Non-pigmented ciliary epithelial cell (primary cell): Measurements from ENCODE around the gene DRC7.
"Not testable (repeated sequence)": the region's sequence is repeated elsewhere in the genome, so short reads cannot be mapped to it uniquely, and the experiment has no call there.

ENCODE experiments used
- DNase-seq: peaks from one replicate; pipeline ENCODE4 v3.0.0-alpha.2; 2010; ENCODE audit warnings: low read depth

The DRC7 gene

DNA sequence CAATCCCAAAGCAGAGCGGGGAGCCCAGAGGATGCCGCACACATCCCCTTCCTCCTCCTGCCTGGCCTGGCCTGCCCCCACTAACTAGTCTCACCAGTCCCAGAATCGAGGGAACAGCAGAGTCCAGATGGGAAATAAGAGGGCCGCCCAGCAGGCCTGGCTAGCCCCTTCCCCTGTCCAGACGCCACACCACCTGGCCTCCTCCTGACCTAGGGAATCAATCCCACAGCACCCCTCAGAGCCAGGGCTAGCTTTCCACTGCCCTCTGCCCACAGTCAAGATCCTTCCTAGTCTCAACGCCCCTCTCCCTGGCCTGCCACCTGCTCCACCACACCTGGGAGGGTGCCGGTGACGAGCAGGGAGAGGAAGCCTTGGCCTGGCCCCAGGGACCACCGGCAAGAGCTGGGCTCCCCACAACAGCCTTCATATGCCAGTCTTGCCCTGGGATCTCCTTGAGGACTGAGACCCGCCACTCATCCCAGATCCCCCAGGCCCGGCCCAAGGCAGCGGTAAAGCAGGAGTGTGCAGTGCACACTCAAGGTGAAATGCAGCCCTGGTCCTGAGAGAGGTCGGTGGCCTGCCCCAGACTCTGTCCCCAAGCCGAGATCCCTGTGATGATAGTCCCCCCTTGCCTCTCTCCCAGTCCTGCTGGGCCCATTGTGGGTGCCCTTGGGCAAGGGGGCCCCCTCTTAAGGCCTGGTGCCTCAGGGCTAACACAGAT lies 68.8 kb downstream of the DRC7 start:
- no peak for DNase-seq

GRCh38 chr16:57764006-57764340 lies 69.4 kb downstream of the DRC7 start:
- no peak for DNase-seq

- DNase-seq = peak; percentile 50
Observed at GRCh38 chr16:57764341-57765159, 69.9 kb downstream of the DRC7 start.

DNA sequence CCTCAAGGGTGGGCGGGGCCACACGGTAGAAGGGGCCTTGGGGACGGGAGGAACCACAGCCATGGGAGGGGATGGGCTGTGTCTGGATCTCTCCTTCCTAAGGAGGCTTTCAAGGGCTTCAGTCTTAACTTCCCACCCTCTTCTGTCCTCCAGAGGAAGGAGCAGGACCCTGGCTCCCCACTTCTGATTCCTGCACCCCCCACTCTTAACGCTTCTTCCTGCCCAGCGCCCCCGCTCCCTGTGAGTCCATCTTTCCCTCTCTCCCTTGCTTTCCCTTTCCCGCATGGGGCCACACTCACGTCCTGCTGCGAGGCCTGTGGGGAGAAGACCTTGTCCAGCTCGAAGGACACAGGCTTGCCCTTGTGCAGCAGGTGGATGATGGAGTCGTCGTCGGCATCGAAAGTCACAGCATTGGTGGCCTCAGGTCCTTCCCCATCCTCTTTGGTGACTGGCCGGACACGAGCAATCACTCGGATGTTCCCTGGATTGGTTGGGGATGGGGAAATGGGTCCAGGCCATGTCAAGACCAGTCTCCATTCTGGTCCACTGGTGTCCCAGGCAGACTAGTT lies 70.6 kb downstream of the DRC7 start:
- no peak for DNase-seq

GRCh38 chr16:57766714-57767348 lies 72.2 kb downstream of the DRC7 start:
- no peak for DNase-seq

GRCh38 chr16:57769541-57770145 lies 75.0 kb downstream of the DRC7 start:
- no peak for DNase-seq

DNA sequence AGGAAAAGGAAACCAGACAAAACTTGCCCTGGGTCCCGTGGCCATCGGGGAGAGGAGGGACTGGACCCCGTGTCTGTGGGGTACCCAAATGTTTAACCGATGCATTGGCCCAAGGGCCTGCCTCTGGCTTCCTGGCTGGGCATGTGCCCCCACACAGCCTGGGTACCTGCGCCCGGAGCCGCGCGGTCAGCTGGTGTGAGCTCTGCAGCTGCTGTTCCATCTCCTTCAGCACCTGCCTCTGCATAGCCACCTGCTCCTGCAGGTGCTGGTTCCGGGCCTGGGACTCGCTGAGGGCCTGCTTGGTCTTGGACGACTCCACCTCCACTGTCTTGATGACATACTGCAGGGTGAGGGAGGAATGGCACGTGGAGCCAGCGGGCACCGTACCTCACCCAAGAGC lies 75.8 kb downstream of the DRC7 start:
- no peak for DNase-seq

DNA sequence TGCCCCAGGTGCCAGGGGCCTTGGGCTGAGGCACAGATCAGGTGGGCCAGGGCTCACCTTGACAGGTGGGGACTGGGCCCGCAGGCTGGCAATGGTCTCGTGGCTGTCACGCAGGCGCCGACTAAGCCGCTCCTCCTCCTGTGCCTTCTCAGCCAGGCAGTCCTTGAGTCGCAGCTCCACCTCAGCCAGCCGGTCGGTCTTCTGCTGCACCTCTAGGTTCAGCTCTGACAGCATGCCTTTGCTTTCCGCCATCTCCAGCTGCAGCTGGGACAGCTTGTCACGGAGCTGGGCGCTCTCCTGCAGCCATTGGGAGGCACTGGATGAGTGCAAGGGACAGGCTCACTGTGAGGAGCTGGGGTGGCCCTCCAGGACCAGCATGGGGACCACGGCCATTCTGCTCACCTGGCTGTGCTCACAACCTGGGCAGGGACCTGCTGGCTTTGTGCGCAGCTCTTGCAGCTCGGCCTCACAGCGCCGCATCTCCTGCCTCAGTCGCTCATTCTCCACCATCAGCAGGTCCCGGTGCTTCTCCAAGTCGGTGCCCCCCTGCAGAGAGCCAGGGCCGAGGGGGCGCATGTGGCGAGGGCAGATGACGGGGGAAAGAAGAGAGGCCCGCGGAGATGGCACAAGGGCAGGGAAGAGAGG lies 76.7 kb downstream of the DRC7 start:
- DNase-seq = no peak

- no peak for DNase-seq
Observed at GRCh38 chr16:57773019-57773418, 78.4 kb downstream of the DRC7 start.

DNA sequence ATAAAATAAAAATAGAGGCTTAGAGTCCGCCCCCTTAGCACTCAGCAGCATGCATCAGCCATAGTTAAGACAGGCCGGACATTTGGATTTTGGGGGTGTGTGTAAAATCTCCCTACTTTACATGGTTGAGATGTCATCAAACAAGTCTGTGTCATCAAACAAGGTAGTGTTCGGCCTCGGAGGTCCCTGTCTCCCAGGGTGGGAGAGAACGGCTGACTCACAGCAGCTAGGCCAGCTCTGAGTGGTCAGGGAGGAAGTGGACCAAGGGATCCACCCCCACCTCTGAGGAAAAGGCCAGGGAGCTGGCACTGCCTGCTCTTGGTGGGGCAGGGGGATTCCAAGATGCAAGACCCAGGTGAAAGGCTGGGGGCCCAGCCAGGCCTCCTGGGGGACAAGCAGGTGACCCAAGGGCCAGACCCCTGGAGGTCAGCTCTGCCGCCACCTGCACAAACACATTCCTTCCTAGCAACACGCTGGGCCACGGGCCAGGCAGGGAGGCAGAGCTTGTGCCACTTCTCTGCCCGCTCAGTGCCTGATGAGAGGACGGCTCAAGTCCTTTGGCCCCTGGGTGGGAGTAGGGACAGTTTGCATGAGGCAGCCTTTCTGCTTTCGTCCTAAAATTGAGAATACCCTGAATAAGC lies 79.2 kb downstream of the DRC7 start:
- no peak for DNase-seq

DNA sequence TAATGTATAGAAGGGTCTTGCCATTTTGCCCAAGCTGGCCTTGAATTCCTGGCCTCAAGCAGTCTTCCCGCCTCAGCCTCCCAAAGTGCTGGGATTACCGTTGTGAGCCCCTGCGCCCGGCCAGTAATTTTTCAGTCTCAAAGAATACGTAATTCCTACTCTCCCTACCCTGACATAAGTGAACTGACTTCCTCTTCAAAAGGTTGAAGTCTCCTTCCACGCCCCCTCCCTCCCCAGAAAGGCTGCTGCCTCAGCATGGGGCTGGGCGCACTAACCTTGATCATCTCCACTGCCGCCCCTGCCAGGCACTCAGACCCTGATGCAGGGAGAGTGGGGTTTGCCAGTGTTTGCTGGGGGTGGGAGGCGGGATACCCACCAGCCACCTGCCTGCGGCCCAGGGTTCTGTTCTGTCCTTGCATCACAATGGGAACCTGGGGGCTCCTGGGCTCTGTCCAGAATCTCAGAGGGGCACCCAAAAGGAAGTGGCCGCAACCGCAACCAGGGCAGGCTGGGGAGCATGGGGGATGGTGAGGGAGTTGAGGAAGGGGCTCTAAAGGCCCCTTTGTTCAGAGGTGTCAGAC lies 80.2 kb downstream of the DRC7 start:
- DNase-seq = no peak

DNA sequence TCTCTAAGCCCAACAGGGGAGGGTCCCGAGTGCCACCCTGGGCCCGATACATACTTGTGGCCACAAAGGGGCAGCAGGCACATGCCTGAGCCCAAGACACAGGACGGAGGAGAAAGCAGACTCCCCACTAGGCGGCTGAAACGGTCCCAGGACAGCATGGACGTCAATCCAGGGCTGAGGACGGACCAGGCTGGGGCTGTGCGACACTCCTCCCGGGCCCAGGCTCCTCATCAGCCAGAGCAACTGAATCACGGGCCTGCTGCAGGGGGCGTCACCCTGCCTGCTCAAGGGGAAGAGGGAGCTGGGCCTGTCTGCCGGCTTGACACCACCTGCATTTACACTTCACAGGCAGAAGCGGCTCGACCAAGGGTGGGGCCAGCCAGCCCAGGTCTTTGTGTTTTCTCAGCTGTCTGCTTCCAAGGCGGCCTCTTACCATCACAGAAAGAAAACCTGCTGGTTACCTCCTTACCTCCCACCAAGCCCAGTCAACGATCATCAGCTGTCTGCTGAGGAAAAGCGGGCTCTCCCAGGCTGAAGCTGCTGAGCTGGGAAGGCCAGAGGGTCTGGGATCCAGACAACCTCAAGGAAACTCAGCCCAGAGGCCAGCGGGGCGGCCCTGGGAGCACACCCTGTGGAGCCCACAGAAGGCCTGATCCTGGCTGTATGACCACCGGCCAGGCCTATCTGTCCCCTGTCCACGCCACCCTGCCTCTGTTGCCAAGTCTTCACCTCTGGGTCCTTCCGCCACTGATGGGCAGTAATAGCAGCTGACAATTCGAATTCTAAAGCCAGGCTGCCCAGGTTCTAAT lies 81.3 kb downstream of the DRC7 start:
- no peak for DNase-seq

- DNase-seq = no peak
Observed at GRCh38 chr16:57778658-57779057, 84.1 kb downstream of the DRC7 start.

- not testable (repeated sequence) for DNase-seq
Observed at GRCh38 chr16:57779836-57780235, 85.2 kb downstream of the DRC7 start.

- no peak for DNase-seq
Observed at GRCh38 chr16:57781349-57781740, 86.7 kb downstream of the DRC7 start.
